K562 (cell line): ENCODE measurements around the gene NIM1K. TPM values are rescaled to one million over a fixed set of nuclear protein-coding genes. Genes with fewer than 3 reads are reported as not detected.

Experiments used
- ATAC-seq: fragments of 200-7000 bp; cut with Tn5 transposase; 3 replicates; pipeline ENCODE4 v1.9.1; 2020; ENCODE audit warnings: moderate library complexity
- BruUV-seq: library from RNA; stranded (reverse); fragments of 400-500 nt; replicated peaks from 2 replicates; lab custom pipeline; 2021; lab: Mats Ljungman, UMichigan
- CTCF ChIA-PET: fragments of 300-600 bp; formaldehyde crosslinking; extraction: SDS; loops from one replicate; lab custom pipeline; 2021; ENCODE audit warnings: low intra/inter-chr PET ratio; lab: Yijun Ruan, JAX
- POLR2A ChIA-PET: fragments of 300-600, 350-650 bp; sonication (Branson Sonifier 250); formaldehyde crosslinking; extraction: SDS; loops from one replicate; lab custom pipeline; 2021; ENCODE audit warnings: antibody characterized with exemption, inconsistent platforms; lab: Yijun Ruan, JAX
- DNase-seq, 4 experiments: peaks; one replicate each; pipeline versions ENCODE4 v3.0.0 to v3.0.0-alpha.2; 2011 to 2018; ENCODE audit warnings: low spot score in 3 of 4, mixed read lengths in 3 of 4; ENCODE audit errors: extremely low read depth in 1 of 4
- FAIRE-seq: peaks from 2 replicates; lab custom pipeline; 2011; peaks lifted over from hg19 to GRCh38; lab: Jason Lieb, UNC
- H2AFZ ChIP-seq: 2 replicates; pipeline ENCODE4 v1.6.0; 2011; ENCODE audit warnings: low read depth, low read length, control low read depth, inconsistent platforms
- H3K27ac ChIP-seq: fragments of 200-600 bp; 3 replicates; pipeline ENCODE4 v1.8.0; 2011; ENCODE audit warnings: low read depth, mild to moderate bottlenecking, control low read depth, inconsistent platforms, low read length, moderate library complexity, mixed read lengths; ENCODE audit errors: extremely low read depth
- H3K27me3 ChIP-seq, 2 experiments: fragments of 300-600 bp in 1 of 2; 2 replicates in 1 of 2; 3 replicates in 1 of 2; pipeline versions ENCODE4 v1.6.0 to v1.8.0; 2011; ENCODE audit warnings: inconsistent platforms in 2 of 2, low read length in 2 of 2, mild to moderate bottlenecking in 1 of 2, mixed read lengths in 1 of 2, moderate library complexity in 1 of 2; ENCODE audit not compliant: control insufficient read depth in 2 of 2, insufficient read depth in 2 of 2
- H3K36me3 ChIP-seq: fragments of 300-600 bp; 3 replicates; pipeline ENCODE4 v1.8.0; 2011; ENCODE audit warnings: mild to moderate bottlenecking, low read length, inconsistent platforms; ENCODE audit not compliant: control insufficient read depth, insufficient read depth
- H3K4me1 ChIP-seq, 2 experiments: fragments of 200-600 bp in 1 of 2; replicated peaks in 1 of 2; 2 replicates in 1 of 2; 3 replicates in 1 of 2; pipeline versions ENCODE4 v1.5.1 to v1.8.0; 2011; ENCODE audit warnings: inconsistent platforms in 2 of 2, low read length in 2 of 2, mild to moderate bottlenecking in 1 of 2, mixed read lengths in 1 of 2, moderate library complexity in 1 of 2; ENCODE audit not compliant: control insufficient read depth in 2 of 2, insufficient read depth in 2 of 2
- H3K4me2 ChIP-seq: 2 replicates; pipeline ENCODE4 v1.6.1; 2011; ENCODE audit warnings: low read length, control low read depth, inconsistent platforms, mixed read lengths; ENCODE audit not compliant: insufficient read depth
- H3K4me3 ChIP-seq: fragments of 200-600 bp; sonication (generic), shearing (Covaris generic); 2 replicates; pipeline ENCODE4 v1.5.1; 2016; ENCODE audit warnings: control low read depth, inconsistent platforms
- H3K79me2 ChIP-seq: fragments of 200-600 bp; 3 replicates; pipeline ENCODE4 v1.8.0; 2011; ENCODE audit warnings: low read length, inconsistent platforms; ENCODE audit not compliant: control insufficient read depth, insufficient read depth
- H3K9ac ChIP-seq, 2 experiments: 2 replicates each; pipeline versions ENCODE4 v1.6.0 to v1.6.1; 2011; ENCODE audit warnings: low read depth in 2 of 2, low read length in 2 of 2, control low read depth in 1 of 2, inconsistent platforms in 1 of 2, mild to moderate bottlenecking in 1 of 2, mixed read lengths in 1 of 2; ENCODE audit not compliant: insufficient read depth in 1 of 2
- H3K9me1 ChIP-seq: one replicate; pipeline ENCODE4 v1.6.0; 2011; ENCODE audit warnings: inconsistent platforms, mild to moderate bottlenecking, low read length, moderate library complexity; ENCODE audit not compliant: control insufficient read depth, insufficient read depth
- H3K9me3 ChIP-seq: replicated peaks from 2 replicates; pipeline ENCODE4 v1.5.1; 2011; ENCODE audit warnings: low read depth, low read length, inconsistent platforms; ENCODE audit not compliant: control insufficient read depth, insufficient read depth
- H4K20me1 ChIP-seq: replicated peaks from 2 replicates; pipeline ENCODE4 v1.6.1; 2011; ENCODE audit warnings: low read length, inconsistent platforms, mixed read lengths; ENCODE audit not compliant: control insufficient read depth, insufficient read depth
- ATF1 ChIP-seq, 2 experiments: fragments of 450-650 bp in 1 of 2; IDR thresholded peaks; 2 replicates each; pipeline ENCODE4 v1.6.1; 2016; ENCODE audit warnings: missing compliant biosample characterization in 1 of 2, missing genetic modification characterization in 1 of 2
- BHLHE40 ChIP-seq: IDR thresholded peaks from 2 replicates; pipeline ENCODE4 v1.6.1; 2011; ENCODE audit warnings: low read length, improper control_type of control experiment
- CBFA2T2 ChIP-seq: fragments of 450-650 bp; conservative IDR thresholded peaks from 2 replicates; pipeline ENCODE4 v1.6.1; 2017; ENCODE audit warnings: mild to moderate bottlenecking
- CXXC5 ChIP-seq: fragments of 250-450 bp; sonication (Bioruptor Pico); IDR thresholded peaks from 2 replicates; pipeline ENCODE4 v1.8.0; 2022; ENCODE audit warnings: inconsistent platforms, mild to moderate bottlenecking, moderate library complexity
- EP300 ChIP-seq: IDR thresholded peaks from 2 replicates; pipeline ENCODE4 v1.6.1; 2012; ENCODE audit warnings: low read length, improper control_type of control experiment
- HNRNPH1 ChIP-seq: fragments of 200-400 bp; formaldehyde crosslinking; optimal IDR thresholded peaks from 2 replicates; pipeline ENCODE3; 2017; ENCODE audit warnings: low read depth, mild to moderate bottlenecking, low read length, moderate library complexity
- JUND ChIP-seq, 2 experiments: IDR thresholded peaks; 2 replicates in 1 of 2; 3 replicates in 1 of 2; pipeline ENCODE4 v1.6.1; 2011; ENCODE audit warnings: borderline replicate concordance in 2 of 2, low read depth in 2 of 2, low read length in 2 of 2, improper control_type of control experiment in 1 of 2, missing biosample characterization in 1 of 2, missing genetic modification characterization in 1 of 2, missing genetic modification reagents in 1 of 2
- KLF13 ChIP-seq: fragments of 450-650 bp; IDR thresholded peaks from 2 replicates; pipeline ENCODE4 v1.6.1; 2016; ENCODE audit warnings: missing genetic modification characterization, low read depth, mild to moderate bottlenecking, missing compliant biosample characterization, moderate library complexity, borderline replicate concordance
- PCBP1 ChIP-seq: fragments of 200-400 bp; formaldehyde crosslinking; IDR thresholded peaks from 2 replicates; pipeline ENCODE4 v1.6.1; 2018; ENCODE audit warnings: mild to moderate bottlenecking, low read depth, low read length; ENCODE audit not compliant: poor library complexity, severe bottlenecking
- TAL1 ChIP-seq: fragments of 450-650 bp; IDR thresholded peaks from 2 replicates; pipeline ENCODE4 v1.6.1; 2016; ENCODE audit warnings: mild to moderate bottlenecking
- TRIM24 ChIP-seq, 2 experiments: fragments of 450-650 bp; IDR thresholded peaks; 2 replicates each; pipeline ENCODE4 v1.6.1; 2016
- ZNF224 ChIP-seq: sonication (generic); formaldehyde crosslinking; IDR thresholded peaks from 2 replicates; pipeline ENCODE4 v1.8.0; 2022; ENCODE audit warnings: mild to moderate bottlenecking, missing genetic modification reagents
- ZNF589 ChIP-seq: fragments of 200-800 bp; sonication (Bioruptor generic); IDR thresholded peaks from 2 replicates; pipeline ENCODE4 v1.6.1; 2016; ENCODE audit warnings: low read depth, missing genetic modification characterization, missing compliant biosample characterization
- WGBS: fragments of 100-300 bp; shearing (Covaris generic); methylation state at CpG from one replicate; pipeline ENCODE4 v1.1.6; 2016; ENCODE audit warnings: low coverage, mixed read lengths; ENCODE audit not compliant: insufficient coverage; ENCODE audit errors: missing lambda C conversion rate; 5-methylcytosine and 5-hydroxymethylcytosine counted together
- in situ Hi-C: fragments of 300-500 bp; cut with MboI; formaldehyde crosslinking; loops from 4 replicates; pipeline ENCODE4 v1.15.0; 2018; ENCODE audit warnings: inconsistent platforms, mixed read lengths
- intact Hi-C: fragments of 100-400 bp; cut with micrococcal nuclease; formaldehyde crosslinking; loops from 2 replicates; pipeline ENCODE4 v1.14.2; 2022
- polyA plus RNA-seq, 8 experiments: library from polyadenylated mRNA; depleted of rRNA in 4 of 8; stranded (reverse) in 5 of 8; unstranded in 3 of 8; fragments of >200 nt; fragmentation: Nextera tagmentation in 2 of 8; fragmentation: Illumina TruSeq in 1 of 8; extraction: Ambion mirVana in 2 of 8; extraction: Trizol in 1 of 8; gene quantifications; 2 replicates each; pipeline versions ENCODE4 v1.2.1 to v1.2.3, GENCODE V29; 2011 to 2014; ENCODE audit warnings: inconsistent platforms in 1 of 8, missing spikeins in 1 of 8
- total RNA-seq, 7 experiments: library from RNA; depleted of rRNA in 6 of 7; stranded (reverse); fragments of >200 nt in 6 of 7; fragmentation: Illumina TruSeq in 2 of 7; extraction: Trizol in 2 of 7; gene quantifications; 2 replicates each; pipeline versions ENCODE4 v1.2.1 to v1.2.3, GENCODE V29; 2011 to 2021; ENCODE audit warnings: low replicate concordance in 1 of 7
- TF ChIP-seq, protein P1 (sequence below): fragments of 250-450 bp; sonication (Bioruptor Pico); IDR thresholded peaks from 2 replicates; pipeline ENCODE4 v1.9.0; 2021; ENCODE audit warnings: mild to moderate bottlenecking
- TF ChIP-seq, protein P2 (sequence below): fragments of 450-650 bp; formaldehyde crosslinking; IDR thresholded peaks from 2 replicates; pipeline ENCODE4 v1.4.0; 2020; ENCODE audit warnings: mild to moderate bottlenecking, moderate library complexity
- TF ChIP-seq, protein P3 (sequence below), 2 experiments: fragments of 450-650 bp in 1 of 2; sonication (generic) in 1 of 2; formaldehyde crosslinking in 1 of 2; IDR thresholded peaks in 1 of 2; conservative IDR thresholded peaks in 1 of 2; 2 replicates each; pipeline versions ENCODE4 v1.6.1 to v1.8.1; 2016 to 2023; ENCODE audit warnings: mild to moderate bottlenecking in 2 of 2, moderate library complexity in 2 of 2, inconsistent platforms in 1 of 2, missing genetic modification reagents in 1 of 2
- TF ChIP-seq, protein P4 (sequence below): sonication (generic); formaldehyde crosslinking; IDR thresholded peaks from 2 replicates; pipeline ENCODE4 v1.8.1; 2022; ENCODE audit warnings: missing genetic modification reagents

Gene NIM1K
- total and polyA plus RNA-seq, 9 of the 15 experiments (the other 6 are each of a cell fraction or from before 2014, with no cell fraction given): 0.03 to 0.34 (median 0.08) TPM; not detected in 3

DNA sequence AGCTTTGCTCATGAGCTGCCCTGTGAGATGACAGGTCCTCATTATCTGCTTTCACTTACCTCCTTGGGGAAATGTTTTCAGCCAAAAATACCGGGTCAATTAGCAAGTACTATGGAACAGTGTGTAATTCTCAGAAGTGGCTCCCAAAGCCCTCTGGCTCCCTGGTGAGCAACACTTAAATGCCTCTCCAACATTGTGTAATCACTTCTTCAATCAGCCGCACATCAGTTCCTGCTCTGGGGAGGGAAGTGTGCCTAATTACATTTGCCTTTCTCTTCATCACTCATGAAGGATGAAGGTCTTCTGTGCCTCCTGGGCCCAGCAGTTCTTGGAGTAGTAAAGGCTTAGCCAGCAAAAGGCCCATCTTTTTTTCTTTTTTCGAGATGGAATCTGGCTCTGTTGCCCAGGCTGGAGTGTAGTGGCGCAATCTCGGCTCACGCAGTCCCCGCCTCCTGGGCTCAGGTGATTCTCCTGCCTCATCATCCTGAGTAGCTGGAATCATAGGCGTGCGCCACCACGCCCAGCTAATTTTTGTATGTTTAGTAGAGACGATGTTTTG is 23.1 kb downstream of the NIM1K start:
- Histone ChIP-seq H3K4me1 (peaks cover 23 to 41% of the 10 kb centered on the region in 2 experiments), H3K36me3 (no peaks in the 10 kb centered on the region), H2AFZ (peak overlapping the region; percentile 49), H3K27ac (0 out of 3 replicates have a peak overlapping the region, but pooled peaks have one; percentile 7), H3K79me2 (no peaks in the 10 kb centered on the region), H4K20me1 (no peaks in the 10 kb centered on the region), H3K4me3 (no peak overlapping the region), H3K4me2 (peak overlapping the region; percentile 51), H3K27me3 (no peaks in the 10 kb centered on the region), H3K9me1 (no peaks in the 10 kb centered on the region), H3K9me3 (0 out of 2 replicates have a peak, but pooled peaks cover 2% of the 10 kb centered on the region), H3K9ac (no peak overlapping the region)
- ATAC-seq: peak; percentile 62
- intact Hi-C loops: no loop called here
- WGBS: 18% methylated on average over 11 of the region's 11 CpGs
- ChIA-PET CTCF (no interaction called here), POLR2A (interaction anchor here (1.4 kb wide), 1 partner anchor 19 kb away, joined by 3 read pairs; no protein-coding TSS in a partner anchor)
- peak; percentile 73 for FAIRE-seq
- peak in 2 of 4 experiments; percentile 61 to 81 for DNase-seq
- in situ Hi-C loops: no loop called here
- BruUV-seq: no TSS peak
- TF ChIP-seq, protein P1, sequence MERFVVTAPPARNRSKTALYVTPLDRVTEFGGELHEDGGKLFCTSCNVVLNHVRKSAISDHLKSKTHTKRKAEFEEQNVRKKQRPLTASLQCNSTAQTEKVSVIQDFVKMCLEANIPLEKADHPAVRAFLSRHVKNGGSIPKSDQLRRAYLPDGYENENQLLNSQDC (CRISPR knock-in tag): no peak
- 0 out of 2 replicates have a peak, but pooled peaks have one; percentile 17 for TF ChIP-seq BHLHE40
- TF ChIP-seq, protein P2, sequence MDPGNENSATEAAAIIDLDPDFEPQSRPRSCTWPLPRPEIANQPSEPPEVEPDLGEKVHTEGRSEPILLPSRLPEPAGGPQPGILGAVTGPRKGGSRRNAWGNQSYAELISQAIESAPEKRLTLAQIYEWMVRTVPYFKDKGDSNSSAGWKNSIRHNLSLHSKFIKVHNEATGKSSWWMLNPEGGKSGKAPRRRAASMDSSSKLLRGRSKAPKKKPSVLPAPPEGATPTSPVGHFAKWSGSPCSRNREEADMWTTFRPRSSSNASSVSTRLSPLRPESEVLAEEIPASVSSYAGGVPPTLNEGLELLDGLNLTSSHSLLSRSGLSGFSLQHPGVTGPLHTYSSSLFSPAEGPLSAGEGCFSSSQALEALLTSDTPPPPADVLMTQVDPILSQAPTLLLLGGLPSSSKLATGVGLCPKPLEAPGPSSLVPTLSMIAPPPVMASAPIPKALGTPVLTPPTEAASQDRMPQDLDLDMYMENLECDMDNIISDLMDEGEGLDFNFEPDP (CRISPR knock-in tag): no peak
- TF ChIP-seq TAL1: no peak; the same call in 1 of the 2 replicates
- no peak for TF ChIP-seq EP300
- no peak for TF ChIP-seq PCBP1
- TF ChIP-seq KLF13 (tag): no peak
- TF ChIP-seq TRIM24 (IDR thresholded peaks at IDR 0.05): peak; percentile 9 to 23; a peak in 1 of 4 replicates
- TF ChIP-seq, protein P3, sequence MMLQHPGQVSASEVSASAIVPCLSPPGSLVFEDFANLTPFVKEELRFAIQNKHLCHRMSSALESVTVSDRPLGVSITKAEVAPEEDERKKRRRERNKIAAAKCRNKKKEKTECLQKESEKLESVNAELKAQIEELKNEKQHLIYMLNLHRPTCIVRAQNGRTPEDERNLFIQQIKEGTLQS (IDR thresholded peaks at IDR 0.05): peak; percentile 40
- TF ChIP-seq, protein P3 (CRISPR knock-in tag; conservative IDR thresholded peaks at IDR 0.05): no peak
- TF ChIP-seq ATF1 (CRISPR knock-in tag; IDR thresholded peaks at IDR 0.05): no peak
- TF ChIP-seq ATF1 (tag; IDR thresholded peaks at IDR 0.05): peak; percentile 41; the same call in 1 of the 2 replicates
- 0 out of 2 replicates have a peak, but pooled peaks have one; percentile 27 for TF ChIP-seq ZNF224 (CRISPR knock-in tag)
- TF ChIP-seq ZNF589 (CRISPR knock-in tag): no peak
- TF ChIP-seq CXXC5 (CRISPR knock-in tag): peak; percentile 64
- peak; percentile 28; the same call in 1 of the 2 replicates for TF ChIP-seq CBFA2T2
- TF ChIP-seq HNRNPH1: no peak
- TF ChIP-seq JUND (IDR thresholded peaks at IDR 0.05; ENCODE audit: borderline replicate concordance, low read depth, low read length): no peak
- peak; percentile 53; the same call in 1 of the 3 replicates for TF ChIP-seq JUND (tag; IDR thresholded peaks at IDR 0.05; ENCODE audit: borderline replicate concordance, low read depth, low read length)
- TF ChIP-seq, protein P4, sequence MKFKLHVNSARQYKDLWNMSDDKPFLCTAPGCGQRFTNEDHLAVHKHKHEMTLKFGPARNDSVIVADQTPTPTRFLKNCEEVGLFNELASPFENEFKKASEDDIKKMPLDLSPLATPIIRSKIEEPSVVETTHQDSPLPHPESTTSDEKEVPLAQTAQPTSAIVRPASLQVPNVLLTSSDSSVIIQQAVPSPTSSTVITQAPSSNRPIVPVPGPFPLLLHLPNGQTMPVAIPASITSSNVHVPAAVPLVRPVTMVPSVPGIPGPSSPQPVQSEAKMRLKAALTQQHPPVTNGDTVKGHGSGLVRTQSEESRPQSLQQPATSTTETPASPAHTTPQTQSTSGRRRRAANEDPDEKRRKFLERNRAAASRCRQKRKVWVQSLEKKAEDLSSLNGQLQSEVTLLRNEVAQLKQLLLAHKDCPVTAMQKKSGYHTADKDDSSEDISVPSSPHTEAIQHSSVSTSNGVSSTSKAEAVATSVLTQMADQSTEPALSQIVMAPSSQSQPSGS (CRISPR knock-in tag): no peak
